OCI-LY1 (cell line): ENCODE results near the gene COL9A3.

Source experiments
- H2AFZ ChIP-seq: fragments of 200-600 bp; sonication (generic), shearing (Covaris generic); 2 replicates; pipeline ENCODE4 v1.6.0; 2014; ENCODE audit warnings: antibody characterized with exemption, mild to moderate bottlenecking, low read length
- H3F3A ChIP-seq: fragments of 200-600 bp; sonication (generic), shearing (Covaris generic); 2 replicates; pipeline ENCODE4 v1.6.0; 2014; ENCODE audit warnings: mild to moderate bottlenecking, antibody characterized with exemption, low read length, moderate library complexity; ENCODE audit not compliant: insufficient read depth
- H3K27ac ChIP-seq: fragments of 200-600 bp; sonication (generic); 2 replicates; pipeline ENCODE4 v1.5.1; 2014; ENCODE audit warnings: low read length, mixed run types, mild to moderate bottlenecking, low read depth; ENCODE audit not compliant: poor library complexity, severe bottlenecking
- H3K27me3 ChIP-seq: fragments of 200-600 bp; sonication (generic); 2 replicates; pipeline ENCODE4 v1.6.0; 2014; ENCODE audit warnings: antibody characterized with exemption, mild to moderate bottlenecking, low read length, moderate library complexity; ENCODE audit not compliant: insufficient read depth
- H3K36me3 ChIP-seq: fragments of 200-600 bp; sonication (generic); 2 replicates; pipeline ENCODE4 v1.6.1; 2014; ENCODE audit warnings: mild to moderate bottlenecking, antibody characterized with exemption, low read length, moderate library complexity, mixed read lengths; ENCODE audit not compliant: insufficient read depth
- H3K4me1 ChIP-seq: fragments of 200-600 bp; sonication (generic); 2 replicates; pipeline ENCODE4 v1.5.1; 2014; ENCODE audit warnings: mild to moderate bottlenecking, low read length, moderate library complexity; ENCODE audit not compliant: insufficient read depth, severe bottlenecking
- H3K4me2 ChIP-seq: fragments of 200-600 bp; sonication (generic), shearing (Covaris generic); 2 replicates; pipeline ENCODE4 v1.6.1; 2014; ENCODE audit warnings: low read length
- H3K4me3 ChIP-seq: fragments of 200-600 bp; sonication (generic); 2 replicates; pipeline ENCODE4 v1.5.1; 2014; ENCODE audit warnings: low read length, low read depth, mild to moderate bottlenecking, mixed read lengths; ENCODE audit not compliant: poor library complexity, severe bottlenecking
- H3K79me2 ChIP-seq: fragments of 200-600 bp; shearing (Covaris generic); 2 replicates; pipeline ENCODE4 v1.6.1; 2016; ENCODE audit warnings: mixed run types, low read length, mixed read lengths; ENCODE audit not compliant: insufficient read depth
- H3K9ac ChIP-seq: fragments of 200-600 bp; sonication (generic), shearing (Covaris generic); 2 replicates; pipeline ENCODE4 v1.6.1; 2014; ENCODE audit warnings: mild to moderate bottlenecking, low read length, mixed read lengths
- H3K9me2 ChIP-seq: fragments of 200-600 bp; sonication (generic), shearing (Covaris generic); 2 replicates; pipeline ENCODE4 v1.6.1; 2014; ENCODE audit warnings: low read depth, mild to moderate bottlenecking, low read length, mixed read lengths
- H3K9me3 ChIP-seq: fragments of 200-600 bp; shearing (Covaris generic); 2 replicates; pipeline ENCODE4 v1.6.1; 2014; ENCODE audit warnings: low read length, mixed read lengths
- H4K20me1 ChIP-seq: fragments of 200-600 bp; sonication (generic), shearing (Covaris generic); 2 replicates; pipeline ENCODE4 v1.6.0; 2016; ENCODE audit warnings: mild to moderate bottlenecking, low read length; ENCODE audit not compliant: insufficient read depth
- EZH2 ChIP-seq: fragments of 200-600 bp; sonication (generic), shearing (Covaris generic); IDR thresholded peaks from 2 replicates; pipeline ENCODE4 v1.8.0; 2017; ENCODE audit warnings: borderline replicate concordance, mixed run types, mild to moderate bottlenecking, antibody characterized with exemption, low read length, moderate library complexity, mixed read lengths
- TF ChIP-seq, protein P1 (sequence below): fragments of 200-600 bp; sonication (generic), shearing (Covaris generic); IDR thresholded peaks from 2 replicates; pipeline ENCODE4 v1.5.1; 2017; ENCODE audit warnings: mild to moderate bottlenecking, antibody characterized with exemption, low read length, moderate library complexity, mixed read lengths

The COL9A3 gene

DNA sequence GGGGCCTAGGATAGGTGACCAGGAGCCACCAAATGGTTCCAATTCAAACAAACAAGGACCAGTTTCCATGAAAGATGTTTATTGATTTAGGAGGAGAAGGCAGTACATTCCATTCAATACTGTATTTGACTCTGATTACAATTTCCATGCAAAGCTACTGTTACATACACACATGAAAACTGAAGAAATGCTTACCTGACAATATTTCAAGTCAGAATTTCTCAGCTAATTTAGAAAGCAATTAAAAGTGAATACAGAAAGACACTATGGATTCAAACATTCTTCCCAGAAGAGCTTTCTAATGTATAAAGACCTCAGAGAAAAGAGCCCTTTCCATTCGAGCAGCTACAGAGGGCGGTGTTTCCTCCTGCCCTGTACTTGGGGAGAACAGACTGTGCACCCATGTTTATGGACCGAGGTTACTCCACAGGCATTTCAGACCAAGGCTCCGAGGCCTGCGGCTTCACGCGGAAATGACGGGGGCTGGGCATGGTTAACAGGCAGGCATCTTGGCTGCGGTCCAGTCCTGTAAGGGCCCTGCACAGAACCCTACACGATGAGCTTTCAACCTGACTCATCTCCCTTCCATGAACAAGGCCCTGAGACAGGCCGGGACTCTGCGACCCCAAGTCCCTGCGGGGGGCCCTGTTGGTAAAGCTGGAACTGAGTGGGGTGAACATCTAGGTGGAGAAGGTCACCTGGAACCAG, 70.5 kb downstream of the COL9A3 start:
- H3K27ac ChIP-seq, result no peak overlapping the region

DNA sequence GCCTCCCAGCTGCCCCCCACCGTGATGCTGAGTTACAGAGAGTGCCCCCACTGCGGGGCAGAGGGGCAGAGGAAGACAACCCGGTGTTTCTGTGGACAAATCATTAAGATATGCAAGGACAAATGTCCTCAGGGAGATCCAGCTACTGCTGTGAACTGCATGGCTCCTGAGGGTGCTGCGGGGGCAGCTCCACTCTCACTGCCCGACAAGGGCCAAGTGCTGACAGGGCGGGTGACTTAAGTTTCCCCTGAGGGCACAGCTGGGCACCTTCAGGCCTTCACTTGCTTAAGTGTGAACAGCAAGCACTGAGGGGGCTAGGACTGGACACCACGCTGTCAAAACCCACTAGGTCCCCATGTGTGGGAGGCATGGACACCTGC, 71.0 kb downstream of the COL9A3 start:
- Histone ChIP-seq H3K9ac (no peak overlapping the region), H3K27me3 (no peaks in the 10 kb centered on the region), H3K4me2 (no peak overlapping the region), H4K20me1 (no peaks in the 10 kb centered on the region), H3K27ac (no peak overlapping the region), H3K9me2 (no peaks in the 10 kb centered on the region), H3F3A (no peaks in the 10 kb centered on the region), H3K4me1 (no peaks in the 10 kb centered on the region), H3K36me3 (peaks cover 76% of the 10 kb centered on the region), H3K4me3 (no peak overlapping the region), H2AFZ (no peak overlapping the region), H3K79me2 (no peaks in the 10 kb centered on the region), H3K9me3 (no peaks in the 10 kb centered on the region)
- no peak for TF ChIP-seq EZH2
- TF ChIP-seq, protein P1, sequence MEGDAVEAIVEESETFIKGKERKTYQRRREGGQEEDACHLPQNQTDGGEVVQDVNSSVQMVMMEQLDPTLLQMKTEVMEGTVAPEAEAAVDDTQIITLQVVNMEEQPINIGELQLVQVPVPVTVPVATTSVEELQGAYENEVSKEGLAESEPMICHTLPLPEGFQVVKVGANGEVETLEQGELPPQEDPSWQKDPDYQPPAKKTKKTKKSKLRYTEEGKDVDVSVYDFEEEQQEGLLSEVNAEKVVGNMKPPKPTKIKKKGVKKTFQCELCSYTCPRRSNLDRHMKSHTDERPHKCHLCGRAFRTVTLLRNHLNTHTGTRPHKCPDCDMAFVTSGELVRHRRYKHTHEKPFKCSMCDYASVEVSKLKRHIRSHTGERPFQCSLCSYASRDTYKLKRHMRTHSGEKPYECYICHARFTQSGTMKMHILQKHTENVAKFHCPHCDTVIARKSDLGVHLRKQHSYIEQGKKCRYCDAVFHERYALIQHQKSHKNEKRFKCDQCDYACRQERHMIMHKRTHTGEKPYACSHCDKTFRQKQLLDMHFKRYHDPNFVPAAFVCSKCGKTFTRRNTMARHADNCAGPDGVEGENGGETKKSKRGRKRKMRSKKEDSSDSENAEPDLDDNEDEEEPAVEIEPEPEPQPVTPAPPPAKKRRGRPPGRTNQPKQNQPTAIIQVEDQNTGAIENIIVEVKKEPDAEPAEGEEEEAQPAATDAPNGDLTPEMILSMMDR, result no peak

More for the DNA sequence above, 70.5 kb downstream of the COL9A3 start:
- Histone ChIP-seq H3K4me1 (no peaks in the 10 kb centered on the region), H3K9me2 (no peaks in the 10 kb centered on the region), H3K79me2 (no peaks in the 10 kb centered on the region), H3K27me3 (no peaks in the 10 kb centered on the region), H3F3A (no peaks in the 10 kb centered on the region), H3K4me3 (no peak overlapping the region), H3K4me2 (no peak overlapping the region), H3K9me3 (no peaks in the 10 kb centered on the region), H3K36me3 (peaks cover 74% of the 10 kb centered on the region), H3K9ac (no peak overlapping the region), H2AFZ (no peak overlapping the region), H4K20me1 (no peaks in the 10 kb centered on the region)
- TF ChIP-seq, protein P1, result no peak
- no peak for TF ChIP-seq EZH2

DNA sequence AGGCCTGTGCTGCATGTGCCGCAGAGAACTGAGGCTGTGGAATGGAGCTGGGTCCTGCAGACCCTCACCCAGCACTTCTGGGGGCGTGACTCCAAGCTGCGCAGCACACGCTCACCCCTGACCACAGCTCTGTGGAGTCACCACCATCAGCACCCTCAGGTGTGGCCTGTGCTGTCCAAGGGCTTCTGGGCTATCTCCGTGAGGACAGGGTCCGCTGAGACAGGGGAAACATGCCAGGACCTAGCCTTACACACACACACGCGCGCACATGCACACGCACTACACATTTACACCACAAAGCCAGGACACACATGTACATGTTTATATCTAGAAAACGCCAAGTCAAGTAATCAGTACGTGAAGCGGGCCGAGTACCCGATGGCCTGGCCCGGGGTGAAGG, 71.6 kb downstream of the COL9A3 start:
- H3K27me3 ChIP-seq, result no peaks in the 10 kb centered on the region
- peaks cover 81% of the 10 kb centered on the region for H3K36me3 ChIP-seq
- no peaks in the 10 kb centered on the region for H3K9me3 ChIP-seq
- H3K4me3 ChIP-seq, result no peak overlapping the region
- no peak overlapping the region for H3K27ac ChIP-seq
- H4K20me1 ChIP-seq, result no peaks in the 10 kb centered on the region
- no peaks in the 10 kb centered on the region for H3K9me2 ChIP-seq
- H3K9ac ChIP-seq, result no peak overlapping the region
- H3K4me2 ChIP-seq, result no peak overlapping the region
- TF ChIP-seq EZH2, result no peak
- TF ChIP-seq, protein P1, result no peak
- H2AFZ ChIP-seq, result no peak overlapping the region
- no peaks in the 10 kb centered on the region for H3F3A ChIP-seq
- no peaks in the 10 kb centered on the region for H3K79me2 ChIP-seq
- H3K4me1 ChIP-seq, result no peaks in the 10 kb centered on the region
